ENCODE measurements around the gene PLA2G2C. TPM values are rescaled to one million over a fixed set of nuclear protein-coding genes. Genes with fewer than 3 reads are reported as not detected.

The PLA2G2C gene
- total and polyA plus RNA-seq, 2 of the 8 experiments (the other 6 are each of a cell fraction or from before 2014, with no cell fraction given): not detected

DNA sequence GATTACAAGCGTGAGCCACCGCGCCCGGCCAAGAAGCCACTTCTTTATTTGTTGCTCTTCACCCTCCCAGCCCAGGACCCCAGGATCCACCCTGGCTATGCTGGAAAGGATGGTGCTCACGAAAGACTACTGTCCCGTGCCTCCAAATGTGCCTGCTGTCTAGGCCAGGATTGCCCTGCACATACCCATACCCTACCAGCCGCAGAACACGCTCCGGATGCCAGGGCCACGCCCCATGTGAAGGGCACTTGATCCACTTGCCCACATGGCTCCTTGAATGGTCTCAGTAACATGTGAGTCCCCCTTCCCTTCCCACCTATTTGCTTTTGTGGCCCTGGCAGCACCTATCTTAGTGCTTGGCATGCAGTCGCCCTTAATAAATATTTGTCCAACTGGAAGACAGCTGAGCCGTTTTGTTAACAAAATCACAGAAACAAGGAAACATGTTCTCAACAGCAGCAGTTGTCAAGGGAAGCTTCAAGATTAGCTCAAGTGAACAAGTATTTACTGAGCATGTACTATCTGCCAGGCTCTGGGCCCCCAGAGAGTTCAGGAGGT is 14.2 kb downstream of the PLA2G2C start (continued):
- TF ChIP-seq, protein P1, sequence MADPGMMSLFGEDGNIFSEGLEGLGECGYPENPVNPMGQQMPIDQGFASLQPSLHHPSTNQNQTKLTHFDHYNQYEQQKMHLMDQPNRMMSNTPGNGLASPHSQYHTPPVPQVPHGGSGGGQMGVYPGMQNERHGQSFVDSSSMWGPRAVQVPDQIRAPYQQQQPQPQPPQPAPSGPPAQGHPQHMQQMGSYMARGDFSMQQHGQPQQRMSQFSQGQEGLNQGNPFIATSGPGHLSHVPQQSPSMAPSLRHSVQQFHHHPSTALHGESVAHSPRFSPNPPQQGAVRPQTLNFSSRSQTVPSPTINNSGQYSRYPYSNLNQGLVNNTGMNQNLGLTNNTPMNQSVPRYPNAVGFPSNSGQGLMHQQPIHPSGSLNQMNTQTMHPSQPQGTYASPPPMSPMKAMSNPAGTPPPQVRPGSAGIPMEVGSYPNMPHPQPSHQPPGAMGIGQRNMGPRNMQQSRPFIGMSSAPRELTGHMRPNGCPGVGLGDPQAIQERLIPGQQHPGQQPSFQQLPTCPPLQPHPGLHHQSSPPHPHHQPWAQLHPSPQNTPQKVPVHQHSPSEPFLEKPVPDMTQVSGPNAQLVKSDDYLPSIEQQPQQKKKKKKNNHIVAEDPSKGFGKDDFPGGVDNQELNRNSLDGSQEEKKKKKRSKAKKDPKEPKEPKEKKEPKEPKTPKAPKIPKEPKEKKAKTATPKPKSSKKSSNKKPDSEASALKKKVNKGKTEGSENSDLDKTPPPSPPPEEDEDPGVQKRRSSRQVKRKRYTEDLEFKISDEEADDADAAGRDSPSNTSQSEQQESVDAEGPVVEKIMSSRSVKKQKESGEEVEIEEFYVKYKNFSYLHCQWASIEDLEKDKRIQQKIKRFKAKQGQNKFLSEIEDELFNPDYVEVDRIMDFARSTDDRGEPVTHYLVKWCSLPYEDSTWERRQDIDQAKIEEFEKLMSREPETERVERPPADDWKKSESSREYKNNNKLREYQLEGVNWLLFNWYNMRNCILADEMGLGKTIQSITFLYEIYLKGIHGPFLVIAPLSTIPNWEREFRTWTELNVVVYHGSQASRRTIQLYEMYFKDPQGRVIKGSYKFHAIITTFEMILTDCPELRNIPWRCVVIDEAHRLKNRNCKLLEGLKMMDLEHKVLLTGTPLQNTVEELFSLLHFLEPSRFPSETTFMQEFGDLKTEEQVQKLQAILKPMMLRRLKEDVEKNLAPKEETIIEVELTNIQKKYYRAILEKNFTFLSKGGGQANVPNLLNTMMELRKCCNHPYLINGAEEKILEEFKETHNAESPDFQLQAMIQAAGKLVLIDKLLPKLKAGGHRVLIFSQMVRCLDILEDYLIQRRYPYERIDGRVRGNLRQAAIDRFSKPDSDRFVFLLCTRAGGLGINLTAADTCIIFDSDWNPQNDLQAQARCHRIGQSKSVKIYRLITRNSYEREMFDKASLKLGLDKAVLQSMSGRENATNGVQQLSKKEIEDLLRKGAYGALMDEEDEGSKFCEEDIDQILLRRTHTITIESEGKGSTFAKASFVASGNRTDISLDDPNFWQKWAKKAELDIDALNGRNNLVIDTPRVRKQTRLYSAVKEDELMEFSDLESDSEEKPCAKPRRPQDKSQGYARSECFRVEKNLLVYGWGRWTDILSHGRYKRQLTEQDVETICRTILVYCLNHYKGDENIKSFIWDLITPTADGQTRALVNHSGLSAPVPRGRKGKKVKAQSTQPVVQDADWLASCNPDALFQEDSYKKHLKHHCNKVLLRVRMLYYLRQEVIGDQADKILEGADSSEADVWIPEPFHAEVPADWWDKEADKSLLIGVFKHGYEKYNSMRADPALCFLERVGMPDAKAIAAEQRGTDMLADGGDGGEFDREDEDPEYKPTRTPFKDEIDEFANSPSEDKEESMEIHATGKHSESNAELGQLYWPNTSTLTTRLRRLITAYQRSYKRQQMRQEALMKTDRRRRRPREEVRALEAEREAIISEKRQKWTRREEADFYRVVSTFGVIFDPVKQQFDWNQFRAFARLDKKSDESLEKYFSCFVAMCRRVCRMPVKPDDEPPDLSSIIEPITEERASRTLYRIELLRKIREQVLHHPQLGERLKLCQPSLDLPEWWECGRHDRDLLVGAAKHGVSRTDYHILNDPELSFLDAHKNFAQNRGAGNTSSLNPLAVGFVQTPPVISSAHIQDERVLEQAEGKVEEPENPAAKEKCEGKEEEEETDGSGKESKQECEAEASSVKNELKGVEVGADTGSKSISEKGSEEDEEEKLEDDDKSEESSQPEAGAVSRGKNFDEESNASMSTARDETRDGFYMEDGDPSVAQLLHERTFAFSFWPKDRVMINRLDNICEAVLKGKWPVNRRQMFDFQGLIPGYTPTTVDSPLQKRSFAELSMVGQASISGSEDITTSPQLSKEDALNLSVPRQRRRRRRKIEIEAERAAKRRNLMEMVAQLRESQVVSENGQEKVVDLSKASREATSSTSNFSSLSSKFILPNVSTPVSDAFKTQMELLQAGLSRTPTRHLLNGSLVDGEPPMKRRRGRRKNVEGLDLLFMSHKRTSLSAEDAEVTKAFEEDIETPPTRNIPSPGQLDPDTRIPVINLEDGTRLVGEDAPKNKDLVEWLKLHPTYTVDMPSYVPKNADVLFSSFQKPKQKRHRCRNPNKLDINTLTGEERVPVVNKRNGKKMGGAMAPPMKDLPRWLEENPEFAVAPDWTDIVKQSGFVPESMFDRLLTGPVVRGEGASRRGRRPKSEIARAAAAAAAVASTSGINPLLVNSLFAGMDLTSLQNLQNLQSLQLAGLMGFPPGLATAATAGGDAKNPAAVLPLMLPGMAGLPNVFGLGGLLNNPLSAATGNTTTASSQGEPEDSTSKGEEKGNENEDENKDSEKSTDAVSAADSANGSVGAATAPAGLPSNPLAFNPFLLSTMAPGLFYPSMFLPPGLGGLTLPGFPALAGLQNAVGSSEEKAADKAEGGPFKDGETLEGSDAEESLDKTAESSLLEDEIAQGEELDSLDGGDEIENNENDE (IDR thresholded peaks at IDR 0.05; ENCODE audit: insufficient replicate concordance, low read length): no peak
- TF ChIP-seq GABPA (IDR thresholded peaks at IDR 0.05; ENCODE audit: borderline replicate concordance, insufficient read depth, low read length): no peak
- TF ChIP-seq EGR1 (IDR thresholded peaks at IDR 0.05; ENCODE audit: borderline replicate concordance, low read depth, low read length): no peak
- TF ChIP-seq TAF7 (optimal IDR thresholded peaks at IDR 0.05; ENCODE audit: borderline replicate concordance, low read depth, low read length): no peak
- TF ChIP-seq EZH2 (IDR thresholded peaks at IDR 0.05; ENCODE audit: low read depth, low read length, severe bottlenecking): no peak

All from H1 (cell line).